ENCODE data around the gene EPHA2. TPM values are rescaled to one million over a fixed set of nuclear protein-coding genes. Genes with fewer than 3 reads are reported as not detected.
A peak's percentile ranks its signal among the peaks of the same experiment; 100 is the strongest.

Gene EPHA2
- total and polyA plus RNA-seq, 4 donors: 2.9 to 11.1 (median 6.8) TPM

GRCh38 chr1:16132325-16132785 lies 23.5 kb downstream of the EPHA2 start:
- Histone ChIP-seq H3K27ac (ENCODE audit: low read depth in 1 of 2, low read length in 2 of 2) (no peak overlapping the region), H3K4me3 (ENCODE audit: low read depth in 1 of 3, low read length in 3 of 3) (no peak overlapping the region), H3K36me3 (ENCODE audit: control insufficient read depth in 4 of 4, insufficient read depth in 3 of 4, low read depth in 1 of 4, low read length in 3 of 4) (peaks cover 27 to 75% (median 45%) of the 10 kb centered on the region in 4 donors), H3K4me1 (ENCODE audit: control insufficient read depth in 4 of 4, insufficient read depth in 4 of 4, low read length in 3 of 4) (peaks cover 0 to 3% (median 0%) of the 10 kb centered on the region in 4 donors), H3K9ac (ENCODE audit: low read depth in 1 of 2, low read length in 2 of 2) (no peak overlapping the region), H3K9me3 (ENCODE audit: control insufficient read depth in 4 of 4, low read length in 3 of 4) (no peaks in the 10 kb centered on the region), H3K27me3 (ENCODE audit: control insufficient read depth in 4 of 4, insufficient read depth in 4 of 4, low read length in 3 of 4) (no peaks in the 10 kb centered on the region)
- TF ChIP-seq REST (IDR thresholded peaks at IDR 0.05): no peak
- no peak for DNase-seq (ENCODE audit: low spot score)
- WGBS: 87% methylated on average over 6 of the region's 6 CpGs

GRCh38 chr1:16131636-16132324 lies 24.1 kb downstream of the EPHA2 start:
- H3K4me1 ChIP-seq (ENCODE audit: control insufficient read depth in 4 of 4, insufficient read depth in 4 of 4, low read length in 3 of 4): peaks cover 0 to 3% (median 0%) of the 10 kb centered on the region in 4 donors
- WGBS: 88% methylated on average over 28 of the region's 28 CpGs
- no peak overlapping the region for H3K9ac ChIP-seq (ENCODE audit: low read depth in 1 of 2, low read length in 2 of 2)
- H3K27me3 ChIP-seq (ENCODE audit: control insufficient read depth in 4 of 4, insufficient read depth in 4 of 4, low read length in 3 of 4): no peaks in the 10 kb centered on the region
- TF ChIP-seq RAD21 (IDR thresholded peaks at IDR 0.05) (no peak), RXRA (IDR thresholded peaks at IDR 0.05) (no peak), NR2F2 (IDR thresholded peaks at IDR 0.05) (peak; percentile 39), ZBTB33 (IDR thresholded peaks at IDR 0.05) (no peak), HNF4A (conservative IDR thresholded peaks at IDR 0.05) (no peak), HNF4G (IDR thresholded peaks at IDR 0.05) (no peak)
- DNase-seq (ENCODE audit: low spot score): no peak
- no peak overlapping the region for H3K27ac ChIP-seq (ENCODE audit: low read depth in 1 of 2, low read length in 2 of 2)
- peaks cover 31 to 80% (median 48%) of the 10 kb centered on the region in 4 donors for H3K36me3 ChIP-seq (ENCODE audit: control insufficient read depth in 4 of 4, insufficient read depth in 3 of 4, low read depth in 1 of 4, low read length in 3 of 4)
- H3K9me3 ChIP-seq (ENCODE audit: control insufficient read depth in 4 of 4, low read length in 3 of 4): no peaks in the 10 kb centered on the region
- no peak overlapping the region for H3K4me3 ChIP-seq (ENCODE audit: low read depth in 1 of 3, low read length in 3 of 3)

GRCh38 chr1:16130827-16131226 lies 25.0 kb downstream of the EPHA2 start:
- TF ChIP-seq HNF4G (IDR thresholded peaks at IDR 0.05): no peak
- TF ChIP-seq TAF1 (conservative IDR thresholded peaks at IDR 0.05): no peak
- TF ChIP-seq FOXA1 (IDR thresholded peaks at IDR 0.05): no peak
- TF ChIP-seq GABPA (IDR thresholded peaks at IDR 0.05 in 1 of 2, conservative IDR thresholded peaks at IDR 0.05 in 1 of 2): no peak
- no peak for TF ChIP-seq SP1 (IDR thresholded peaks at IDR 0.05)
- no peak for TF ChIP-seq RXRA (IDR thresholded peaks at IDR 0.05)
- TF ChIP-seq HNF4A (conservative IDR thresholded peaks at IDR 0.05): no peak
- TF ChIP-seq CTCF (IDR thresholded peaks at IDR 0.05; ENCODE audit: low read depth, low read length, missing input control): no peak
- no peak for TF ChIP-seq JUND (IDR thresholded peaks at IDR 0.05)
- no peak for TF ChIP-seq YY1 (IDR thresholded peaks at IDR 0.05)
- no peak for TF ChIP-seq EGR1 (IDR thresholded peaks at IDR 0.05; ENCODE audit: low read depth in 2 of 2)
- Histone ChIP-seq H3K4me1 (ENCODE audit: control insufficient read depth in 4 of 4, insufficient read depth in 4 of 4, low read length in 3 of 4) (peaks cover 0 to 3% (median 0%) of the 10 kb centered on the region in 4 donors), H3K9me3 (ENCODE audit: control insufficient read depth in 4 of 4, low read length in 3 of 4) (no peaks in the 10 kb centered on the region), H3K36me3 (ENCODE audit: control insufficient read depth in 4 of 4, insufficient read depth in 3 of 4, low read depth in 1 of 4, low read length in 3 of 4) (peaks cover 31 to 86% (median 48%) of the 10 kb centered on the region in 4 donors), H3K27ac (ENCODE audit: low read depth in 1 of 2, low read length in 2 of 2) (no peak overlapping the region), H3K9ac (ENCODE audit: low read depth in 1 of 2, low read length in 2 of 2) (no peak overlapping the region), H3K27me3 (ENCODE audit: control insufficient read depth in 4 of 4, insufficient read depth in 4 of 4, low read length in 3 of 4) (no peaks in the 10 kb centered on the region), H3K4me3 (ENCODE audit: low read depth in 1 of 3, low read length in 3 of 3) (no peak overlapping the region)
- DNase-seq (ENCODE audit: low spot score): no peak
- 96% methylated on average over 6 of the region's 6 CpGs for WGBS

Data from liver (tissue), 9 donors.